ENCODE data around the gene PPP2R3C. TPM values are rescaled to one million over a fixed set of nuclear protein-coding genes. Genes with fewer than 3 reads are reported as not detected.

Gene PPP2R3C
- total and polyA plus RNA-seq, 2 of the 13 experiments (the other 11 are each of a cell fraction or from before 2014, with no cell fraction given): 63.4 to 102 TPM

DNA sequence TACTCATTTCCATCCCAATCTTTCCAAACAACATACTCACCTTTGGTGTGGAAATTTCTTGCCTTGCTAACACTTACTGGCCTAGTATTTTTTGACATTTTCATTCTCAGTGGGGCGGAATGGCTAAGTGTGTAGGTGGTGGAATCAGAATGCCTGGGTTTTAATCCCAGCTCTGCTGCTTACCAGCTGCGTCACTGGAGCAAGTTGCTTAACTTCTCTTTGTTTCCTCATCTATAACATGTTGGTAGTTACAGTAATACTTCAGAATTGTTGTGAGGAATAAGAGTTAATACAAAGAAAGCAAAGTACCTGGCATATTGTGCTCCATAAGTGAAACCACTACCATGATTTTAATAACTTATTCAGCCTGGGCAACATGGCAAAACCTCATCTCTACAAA is 78.7 kb downstream of the PPP2R3C start:
- DNase-seq (ENCODE audit: low spot score) (no peak), ATAC-seq (no peak), FAIRE-seq (no peak)
- H2AFZ ChIP-seq (ENCODE audit: low read length): no peak overlapping the region
- no peaks in the 10 kb centered on the region for H4K20me1 ChIP-seq (ENCODE audit: insufficient read depth, low read length)
- BruUV-seq (replicated peaks): no TSS peak
- intact Hi-C loops (cut with micrococcal nuclease; ENCODE audit: unreplicated experiment) (loop anchor here (10.0 kb wide), 2 partner anchors 252 to 762 kb away; partner anchors contain the start of genes PSMA6 and RALGAPA1), in situ Hi-C loops (cut with HindIII; ENCODE audit: extremely low pct_ligation_motif_present, low pct_unique_long_range_greater_than_20kb) (loop anchor here (5.0 kb wide), 1 partner anchor 374 kb away; no protein-coding TSS in a partner anchor)
- no peak overlapping the region for H3K4me3 ChIP-seq (replicated peaks in 1 of 3; ENCODE audit: insufficient read depth in 1 of 3, low read depth in 2 of 3, low read length in 3 of 3)
- ChIA-PET CTCF (ENCODE audit: low intra/inter-chr PET ratio, low total read pairs) (no interaction called here), POLR2A (interaction anchor here (1.1 to 1.2 kb wide), 3 partner anchors 60 to 361 kb away, joined by 3 to 4 read pairs (median 3); partner anchors contain the start of genes NFKBIA, PPP2R3C and SRP54)
- no peaks in the 10 kb centered on the region for H3K36me3 ChIP-seq (replicated peaks in 1 of 2; ENCODE audit: control insufficient read depth in 1 of 2, insufficient read depth in 2 of 2, low read length in 2 of 2)
- WGBS (ENCODE audit: low lambda C conversion rate): 97% methylated on average over 2 of the region's 2 CpGs
- H3K4me2 ChIP-seq (ENCODE audit: low read depth, low read length): no peak overlapping the region
- no peak for TF ChIP-seq SRF (IDR thresholded peaks at IDR 0.05; ENCODE audit: low read depth, low read length)
- TF ChIP-seq ZNF510 (CRISPR knock-in tag; IDR thresholded peaks at IDR 0.05; ENCODE audit: low read depth): no peak
- TF ChIP-seq, protein P1, sequence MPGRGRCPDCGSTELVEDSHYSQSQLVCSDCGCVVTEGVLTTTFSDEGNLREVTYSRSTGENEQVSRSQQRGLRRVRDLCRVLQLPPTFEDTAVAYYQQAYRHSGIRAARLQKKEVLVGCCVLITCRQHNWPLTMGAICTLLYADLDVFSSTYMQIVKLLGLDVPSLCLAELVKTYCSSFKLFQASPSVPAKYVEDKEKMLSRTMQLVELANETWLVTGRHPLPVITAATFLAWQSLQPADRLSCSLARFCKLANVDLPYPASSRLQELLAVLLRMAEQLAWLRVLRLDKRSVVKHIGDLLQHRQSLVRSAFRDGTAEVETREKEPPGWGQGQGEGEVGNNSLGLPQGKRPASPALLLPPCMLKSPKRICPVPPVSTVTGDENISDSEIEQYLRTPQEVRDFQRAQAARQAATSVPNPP (CRISPR knock-in tag; IDR thresholded peaks at IDR 0.05): no peak
- TF ChIP-seq ZNF333 (CRISPR knock-in tag; IDR thresholded peaks at IDR 0.05; ENCODE audit: borderline replicate concordance): no peak
- TF ChIP-seq ZKSCAN8 (CRISPR knock-in tag; IDR thresholded peaks at IDR 0.05; ENCODE audit: borderline replicate concordance): no peak
- TF ChIP-seq PHF20 (CRISPR knock-in tag; IDR thresholded peaks at IDR 0.05): no peak
- no peak for TF ChIP-seq ZMYM3 (CRISPR knock-in tag; IDR thresholded peaks at IDR 0.05)
- TF ChIP-seq PAX8 (CRISPR knock-in tag; IDR thresholded peaks at IDR 0.05; ENCODE audit: borderline replicate concordance): no peak
- no peak for TF ChIP-seq ZNF678 (CRISPR knock-in tag; IDR thresholded peaks at IDR 0.05)
- no peak for TF ChIP-seq ZNF230 (CRISPR knock-in tag; IDR thresholded peaks at IDR 0.05)
- peaks cover 27% of the 10 kb centered on the region for H3K4me1 ChIP-seq (ENCODE audit: insufficient read depth, low read length)
- no peaks in the 10 kb centered on the region for H3K9me3 ChIP-seq (ENCODE audit: low read length)
- no peak overlapping the region for H3K27ac ChIP-seq (ENCODE audit: extremely low read length, insufficient read depth, low read length)
- H3K79me2 ChIP-seq (ENCODE audit: insufficient read depth, low read length): peaks cover 19% of the 10 kb centered on the region
- no peak overlapping the region for H3K9ac ChIP-seq (ENCODE audit: insufficient read depth, low read depth, low read length)
- no peaks in the 10 kb centered on the region; a peak in 1 of 5 replicates for H3K27me3 ChIP-seq (ENCODE audit: control insufficient read depth in 1 of 2, insufficient read depth in 2 of 2, low read length in 2 of 2)
